Glomerular visceral epithelial cell (primary cell): ENCODE data around the gene APOF.
"Not testable (repeated sequence)": the region's sequence is repeated elsewhere in the genome, so short reads cannot be mapped to it uniquely, and the experiment has no call there.

ENCODE experiments used
- DNase-seq: peaks from one replicate; pipeline ENCODE4 v3.0.0-alpha.2; 2016; ENCODE audit errors: extremely low spot score

Gene APOF

DNA sequence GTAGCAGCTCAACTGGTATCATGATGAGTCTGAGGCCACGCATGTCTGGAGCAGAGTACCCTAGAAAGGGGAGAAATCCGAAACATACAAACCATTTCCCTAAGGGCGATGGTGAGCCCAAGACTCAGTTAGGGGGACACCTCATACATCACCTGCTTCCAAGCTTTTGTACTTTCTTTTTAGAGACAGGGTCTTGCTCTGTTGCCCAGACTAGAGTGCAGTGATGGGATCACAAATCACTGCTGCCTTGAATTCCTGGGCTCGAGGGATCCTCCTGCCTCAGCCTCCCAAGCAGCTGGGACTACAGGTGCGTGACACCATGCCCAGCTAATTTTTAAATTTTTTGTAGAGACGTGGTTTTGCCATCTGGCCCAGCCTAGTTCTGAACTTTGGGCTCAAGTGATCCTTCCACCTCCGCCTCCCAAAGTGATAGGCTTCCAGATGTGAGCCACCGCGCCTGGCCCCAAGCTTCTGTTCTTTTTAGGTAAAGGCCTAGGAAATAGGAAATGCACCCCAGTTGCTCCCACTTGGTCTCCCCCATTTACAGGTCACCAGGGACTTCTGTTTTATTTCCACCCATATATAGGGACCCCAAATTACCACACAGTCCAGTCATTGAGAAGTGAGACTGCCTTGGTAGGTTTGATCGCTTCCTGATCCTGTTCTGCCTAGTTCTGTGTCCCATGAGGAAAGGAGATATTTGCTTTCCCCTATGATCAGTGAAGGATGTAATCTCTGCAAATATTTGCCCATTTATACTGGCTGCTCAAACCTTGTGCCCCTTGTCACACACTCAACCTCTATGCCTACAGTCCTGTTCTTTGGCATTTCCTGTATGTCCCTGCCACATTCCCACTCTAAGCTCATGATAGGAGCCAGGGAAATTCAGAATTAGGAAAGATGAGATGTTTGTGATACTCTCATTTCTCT lies at the start of gene APOF:
TSS of gene APOF (minus strand) at position 728 of the 930 bp plus-strand sequence. CDS start at position 616, 112 bp downstream.
- DNase-seq = no peak

DNA sequence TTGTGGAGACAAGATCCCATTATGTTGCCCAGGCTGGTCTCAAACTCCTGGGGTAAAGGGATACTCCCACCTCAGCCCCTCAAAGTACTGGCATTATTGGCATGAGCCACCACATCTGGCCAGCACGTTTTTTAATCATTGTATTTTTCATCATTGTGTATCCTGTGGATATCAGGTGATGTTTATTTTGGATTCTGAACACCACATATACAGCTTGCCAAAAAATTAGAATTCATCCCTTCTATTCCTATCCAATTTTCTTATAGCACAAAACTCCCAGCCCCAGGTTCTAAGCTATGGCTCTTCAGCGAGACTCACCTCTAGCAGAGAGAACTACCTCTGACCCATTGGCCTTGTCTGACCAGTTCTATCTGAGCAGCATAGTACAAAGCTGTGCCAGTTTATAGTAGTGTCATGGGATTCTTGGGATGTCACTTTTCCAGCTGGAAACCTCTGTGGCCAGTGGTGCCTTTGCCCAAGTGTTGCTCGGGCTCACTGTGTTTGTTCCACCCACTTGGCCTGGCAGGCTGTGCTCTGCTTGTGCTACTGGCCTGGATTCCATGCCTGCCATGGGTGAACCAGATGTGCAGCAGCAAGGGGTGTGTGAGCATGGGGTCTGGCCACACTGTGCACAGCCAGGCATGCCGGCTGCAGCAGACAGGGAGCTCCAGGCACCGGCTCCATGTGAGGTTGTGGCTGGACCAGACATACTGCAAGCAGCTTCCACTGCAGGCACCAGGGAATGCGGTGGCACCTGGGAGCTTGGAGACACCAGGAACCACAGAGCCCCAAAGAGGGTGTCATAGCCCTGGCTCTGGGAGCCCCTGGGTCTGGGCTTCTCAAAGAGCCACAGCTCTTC lies 49.4 kb upstream of the APOF start:
- no peak for DNase-seq

DNA sequence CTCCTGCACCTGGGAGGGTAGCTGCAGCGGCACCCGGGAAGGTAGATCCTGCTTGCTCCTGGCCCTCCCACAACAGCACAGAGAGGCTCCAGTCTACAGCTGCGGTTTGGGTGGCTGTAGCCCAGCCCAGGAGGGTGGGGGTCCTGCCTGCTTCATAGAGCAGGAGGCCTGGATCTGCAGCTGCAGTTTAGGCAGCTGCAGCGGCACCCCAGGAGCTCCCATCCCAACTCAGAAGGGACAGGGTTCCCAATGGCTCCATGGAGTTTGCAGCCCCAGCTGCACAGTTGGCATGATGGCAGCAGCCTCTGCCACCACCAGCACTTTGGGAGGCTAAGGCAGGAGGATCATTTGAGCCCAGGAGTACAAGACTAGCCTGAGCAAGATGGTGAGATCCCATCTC lies 48.1 kb upstream of the APOF start:
- no peak for DNase-seq

GRCh38 chr12:56408799-56409417 lies 46.3 kb upstream of the APOF start:
- no peak for DNase-seq

DNA sequence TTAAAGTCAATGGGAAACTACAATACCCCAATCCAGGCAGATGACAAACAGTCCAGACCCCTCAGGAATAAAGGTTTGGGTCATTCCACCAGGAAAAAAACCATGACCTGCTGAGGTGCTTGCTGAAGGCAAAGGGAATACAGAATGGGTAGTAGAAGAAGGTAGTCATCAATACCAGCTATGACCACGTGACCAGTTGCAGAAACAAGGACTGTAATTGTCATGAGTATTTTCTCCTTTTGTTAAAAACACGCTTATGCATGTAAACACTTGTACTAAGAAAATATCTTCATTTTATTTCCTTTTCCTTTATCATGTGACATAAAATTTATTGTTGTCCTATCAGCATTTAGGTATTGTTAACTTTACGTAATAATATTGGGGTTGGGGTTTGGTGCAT lies 41.6 kb upstream of the APOF start:
- not testable (repeated sequence) for DNase-seq

DNA sequence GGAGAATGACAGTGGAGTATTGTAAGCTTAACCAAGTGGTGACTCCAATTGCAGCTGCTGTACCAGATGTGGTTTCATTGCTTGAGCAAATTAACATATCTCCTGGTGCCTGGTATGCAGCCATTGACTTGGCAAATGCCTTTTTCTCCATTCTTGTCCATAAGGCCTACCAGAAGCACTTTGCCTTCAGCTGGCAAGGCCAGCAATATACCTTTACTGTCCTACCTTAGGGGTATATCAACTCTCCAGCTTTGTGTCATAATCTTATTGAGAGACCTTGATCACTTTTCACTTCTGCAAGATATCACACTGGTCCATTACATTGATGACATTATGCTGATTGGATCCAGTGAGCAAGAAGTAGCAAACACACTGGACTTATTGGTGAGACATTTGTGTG lies 39.0 kb upstream of the APOF start:
- not testable (repeated sequence) for DNase-seq

DNA sequence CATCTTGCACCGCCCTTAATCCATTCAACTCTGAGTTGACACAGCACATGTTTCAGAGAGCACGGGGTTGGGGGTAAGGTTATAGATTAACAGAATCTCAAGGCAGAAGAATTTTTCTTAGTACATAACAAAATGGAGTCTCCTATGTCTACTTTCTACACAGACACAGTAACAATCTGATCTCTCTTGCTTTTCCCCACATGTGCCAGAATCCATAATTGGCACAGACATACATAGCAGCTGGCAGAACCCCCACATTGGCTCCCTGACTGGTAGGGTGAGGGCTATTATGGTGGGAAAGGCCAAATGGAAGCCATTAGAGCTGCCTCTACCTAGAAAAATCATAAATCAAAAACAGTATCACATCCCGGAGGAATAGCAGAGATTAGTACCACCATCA lies 38.5 kb upstream of the APOF start:
- DNase-seq = not testable (repeated sequence)

DNA sequence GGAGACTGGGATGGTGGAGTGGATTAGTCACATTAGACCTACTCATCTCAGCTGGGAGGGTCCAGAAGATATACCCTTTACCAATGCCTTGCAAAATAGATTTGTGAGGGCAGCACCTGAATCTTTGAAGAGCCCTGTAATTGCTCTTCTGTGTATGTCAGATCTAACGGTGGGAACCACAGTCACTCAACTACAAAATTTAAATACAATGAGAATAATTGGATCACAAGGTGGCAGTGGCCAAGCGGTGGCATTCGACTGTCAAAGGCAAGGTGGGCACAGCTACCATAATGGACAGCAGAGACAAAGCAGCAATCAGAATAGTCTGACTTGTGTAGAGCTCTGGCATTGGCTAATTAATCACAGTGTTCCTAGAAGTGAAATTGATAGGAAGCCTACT lies 36.8 kb upstream of the APOF start:
- not testable (repeated sequence) for DNase-seq

GRCh38 chr12:56398324-56398723 lies 35.7 kb upstream of the APOF start:
- no peak for DNase-seq

GRCh38 chr12:56392331-56392730 lies 29.7 kb upstream of the APOF start:
- DNase-seq = no peak

DNA sequence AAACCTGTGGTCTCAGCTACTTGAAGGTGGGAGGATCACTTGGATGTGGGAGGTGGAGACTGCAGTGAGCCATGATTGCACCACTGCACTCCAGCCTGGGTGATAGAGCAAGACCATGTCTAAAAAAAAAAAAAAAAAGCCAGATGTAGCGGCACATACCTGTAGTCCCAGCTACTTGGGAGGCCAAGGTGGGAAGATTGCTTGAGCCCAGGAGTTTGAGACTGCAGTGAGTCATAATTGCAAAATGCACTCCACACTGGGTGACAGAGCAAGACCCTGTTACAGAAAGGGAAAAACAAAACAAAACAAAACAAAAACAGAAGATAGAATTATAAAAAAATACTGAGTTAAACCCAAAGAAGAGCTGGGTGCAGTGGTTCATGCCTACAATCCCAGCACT lies 29.1 kb upstream of the APOF start:
- no peak for DNase-seq

DNA sequence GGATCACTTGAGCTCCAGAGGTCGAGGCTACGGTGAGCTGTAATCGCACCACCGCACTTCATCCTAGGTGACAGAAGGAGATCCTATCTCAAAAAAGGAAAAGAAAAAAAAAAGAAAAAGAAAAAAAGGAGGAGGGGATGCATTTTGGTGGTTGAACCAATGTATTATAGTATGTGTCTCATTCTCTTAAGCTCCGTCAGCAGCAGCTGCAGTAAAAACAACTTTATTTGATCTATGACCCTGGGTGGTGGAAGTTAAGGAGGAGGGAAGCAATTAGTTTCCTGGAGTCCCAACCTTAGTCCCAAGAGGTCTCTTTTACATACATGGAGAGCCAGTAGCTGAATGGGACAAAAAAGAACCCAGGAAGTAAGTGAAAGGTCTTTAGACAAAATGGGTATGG lies 26.8 kb upstream of the APOF start:
- no peak for DNase-seq

DNA sequence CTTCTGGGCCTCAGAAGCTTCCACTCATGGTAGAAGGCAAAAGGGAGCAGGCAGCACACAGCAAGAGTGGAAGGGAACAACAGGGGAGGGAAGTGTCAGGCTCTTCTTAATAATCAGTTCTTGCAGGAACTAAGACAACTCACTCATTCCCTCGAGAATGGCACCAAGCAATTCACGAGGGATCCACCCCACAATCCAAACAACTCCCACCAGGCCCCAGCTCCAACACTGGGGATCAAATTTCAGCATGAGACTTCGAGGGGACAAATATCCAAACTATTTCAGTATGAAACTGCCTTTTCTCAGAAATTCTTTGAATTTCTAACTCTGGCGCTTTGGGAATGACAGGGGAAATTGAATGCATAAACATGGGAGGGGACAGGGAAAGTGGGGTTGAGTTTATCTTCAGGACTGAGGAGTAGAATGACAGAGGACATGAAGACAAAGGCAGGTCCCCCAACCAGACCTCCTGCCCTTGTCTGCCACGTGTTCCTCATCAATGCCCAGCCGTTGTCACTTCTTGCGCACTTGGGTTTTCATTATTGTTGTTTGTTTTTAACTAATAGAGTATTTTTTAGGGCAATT lies 24.6 kb upstream of the APOF start:
- no peak for DNase-seq

GRCh38 chr12:56385873-56386272 lies 23.2 kb upstream of the APOF start:
- peak; percentile 42 for DNase-seq

DNA sequence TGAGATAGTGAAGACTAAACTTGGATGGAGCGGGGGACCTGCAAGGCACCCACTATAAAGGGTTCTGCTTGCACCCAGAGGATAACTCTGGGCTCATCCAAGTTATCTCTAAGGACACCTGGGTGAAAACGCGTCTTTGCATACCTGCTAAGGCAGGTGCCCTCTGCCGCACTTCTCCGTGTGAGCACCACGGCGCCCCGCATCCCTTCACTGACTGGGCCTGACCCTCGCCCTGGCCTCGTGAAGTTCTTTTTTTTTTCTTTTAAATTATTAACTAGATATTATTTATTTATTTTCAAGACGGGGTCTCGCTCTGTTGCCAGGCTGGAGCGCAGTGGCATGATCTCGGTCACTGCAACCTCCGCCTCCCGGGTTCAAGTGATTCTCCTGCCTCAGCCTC lies 20.0 kb upstream of the APOF start:
- no peak for DNase-seq

DNA sequence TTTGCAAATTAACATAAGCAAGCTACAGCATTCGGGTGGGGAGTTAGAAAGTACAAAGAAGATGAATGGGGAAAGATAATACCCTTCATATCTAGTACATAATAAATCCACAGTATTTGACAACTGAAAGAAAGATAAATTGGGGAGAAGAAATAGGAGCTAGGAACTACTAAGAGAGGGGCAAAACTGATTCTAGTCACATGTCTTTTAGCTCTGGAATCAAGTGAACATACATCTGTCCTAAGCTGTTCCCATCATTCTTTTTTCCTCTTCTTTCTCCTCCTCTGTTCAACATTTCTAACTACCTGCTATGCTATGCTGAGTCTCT lies 15.3 kb upstream of the APOF start:
- DNase-seq = no peak

- peak; percentile 15 for DNase-seq
Observed at GRCh38 chr12:56377310-56377988, 14.8 kb upstream of the APOF start.

DNA sequence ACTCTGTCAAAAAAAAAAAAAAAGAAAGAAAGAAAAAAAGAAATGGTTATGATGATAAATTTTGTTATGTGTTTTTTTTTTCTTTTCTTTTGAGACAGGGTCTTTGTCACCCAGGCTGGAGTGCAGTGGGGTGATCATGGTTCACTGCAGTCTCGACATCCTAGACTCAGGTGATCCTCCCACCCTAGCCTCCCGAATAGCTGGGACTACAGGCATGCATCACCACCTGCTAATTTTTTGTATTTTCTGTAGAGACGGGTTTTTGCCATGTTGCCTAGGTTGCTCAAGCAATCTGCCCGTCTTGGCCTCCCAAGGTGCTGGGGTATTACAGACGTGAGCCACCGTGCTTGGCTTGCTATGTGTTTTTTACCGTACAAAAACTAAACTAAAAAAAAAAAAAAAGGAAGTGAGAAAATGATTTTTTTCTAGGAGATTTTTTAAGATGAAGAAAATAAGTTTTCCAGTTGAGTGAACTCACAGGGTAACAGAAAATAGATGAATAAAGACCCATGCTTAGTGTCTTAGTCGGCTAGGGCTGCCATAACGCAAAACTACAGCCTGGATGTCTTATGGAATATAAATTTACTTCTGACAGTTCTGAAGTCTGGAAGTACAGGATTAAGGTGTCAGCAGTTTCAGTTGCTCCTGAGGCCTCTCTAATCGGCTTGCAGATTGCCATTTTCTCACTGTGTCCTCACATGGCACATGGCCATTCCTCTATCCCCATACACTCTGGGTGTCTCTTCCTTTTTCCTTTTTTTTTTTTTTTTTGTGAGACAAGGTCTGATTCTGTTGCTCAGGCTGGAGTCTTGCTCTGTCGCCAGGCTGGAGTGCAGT lies 13.2 kb upstream of the APOF start:
- no peak for DNase-seq

DNA sequence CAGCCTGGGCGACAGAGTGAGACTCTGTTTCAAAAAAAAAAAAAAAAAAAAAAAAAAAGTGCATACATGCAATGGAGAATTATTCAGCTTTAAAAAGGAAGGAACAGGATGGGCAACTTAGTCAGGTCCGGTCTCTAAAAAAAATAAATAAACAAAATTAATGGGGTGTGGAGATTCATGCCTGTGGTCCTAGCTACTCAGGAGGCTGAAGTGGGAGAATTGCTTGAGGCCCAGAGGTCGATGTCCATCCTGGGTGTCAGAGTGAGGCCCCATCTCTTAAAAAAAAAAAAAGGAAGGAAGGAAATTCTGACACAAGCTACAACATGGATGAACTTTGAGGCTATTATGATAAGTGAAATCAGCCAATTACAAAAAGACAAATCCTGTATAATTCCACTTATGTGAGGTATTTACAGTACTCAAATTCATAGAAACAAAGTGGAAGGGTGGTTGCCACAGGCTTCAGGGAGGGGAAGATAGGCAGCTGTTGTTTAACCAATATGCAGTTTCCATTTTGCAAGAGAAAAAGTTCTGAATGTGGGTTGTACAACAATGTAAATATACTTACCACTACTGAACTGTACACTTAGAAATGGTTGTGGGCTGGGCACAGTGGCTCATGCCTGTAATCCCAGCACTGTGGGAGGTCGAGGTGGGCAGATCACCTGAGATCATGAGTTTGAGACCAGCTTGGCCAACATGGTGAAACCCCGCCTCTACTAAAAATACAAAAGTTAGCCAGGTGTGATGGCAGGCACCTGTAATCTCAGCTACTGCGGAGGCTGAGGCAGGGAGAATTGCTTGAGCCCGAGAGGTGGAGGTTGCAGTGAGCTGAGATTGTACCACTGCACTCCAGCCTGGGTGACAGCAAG lies 12.3 kb upstream of the APOF start:
- no peak for DNase-seq

- no peak for DNase-seq
Observed at GRCh38 chr12:56373515-56373914, 10.9 kb upstream of the APOF start.
